ENCODE results near the gene TUT7. TPM values are rescaled to one million over a fixed set of nuclear protein-coding genes. Genes with fewer than 3 reads are reported as not detected.

Gene TUT7
- total RNA-seq, 1 donor from 2014 or later: 24.5 TPM

DNA sequence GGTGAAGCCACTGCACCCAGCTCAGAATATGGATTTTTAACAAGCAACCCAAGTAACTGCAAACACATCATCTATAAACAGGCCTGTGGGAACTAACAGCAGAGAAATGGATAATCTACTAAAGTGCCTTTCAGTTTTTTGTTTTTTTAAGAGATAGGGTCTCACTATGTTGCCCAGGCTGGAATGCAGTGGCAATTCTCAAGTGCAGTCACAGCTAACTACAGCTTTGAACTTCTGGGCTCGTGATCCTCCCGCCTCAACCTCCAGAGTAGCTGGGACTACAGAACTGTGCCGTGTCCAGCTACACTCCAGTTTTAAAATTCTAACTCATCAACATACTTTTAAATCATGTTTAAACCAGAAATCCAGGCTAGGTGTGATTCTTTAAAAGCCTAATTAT, 11.9 kb downstream of the TUT7 start:
- H3K9me3 Mint-ChIP-seq (ENCODE audit: low read depth): no peaks in the 10 kb centered on the region
- H3K4me1 Mint-ChIP-seq (ENCODE audit: low read depth): peaks cover 10% of the 10 kb centered on the region
- no peak overlapping the region for H3K4me3 Mint-ChIP-seq (ENCODE audit: low read depth)
- TF ChIP-seq, protein P1, sequence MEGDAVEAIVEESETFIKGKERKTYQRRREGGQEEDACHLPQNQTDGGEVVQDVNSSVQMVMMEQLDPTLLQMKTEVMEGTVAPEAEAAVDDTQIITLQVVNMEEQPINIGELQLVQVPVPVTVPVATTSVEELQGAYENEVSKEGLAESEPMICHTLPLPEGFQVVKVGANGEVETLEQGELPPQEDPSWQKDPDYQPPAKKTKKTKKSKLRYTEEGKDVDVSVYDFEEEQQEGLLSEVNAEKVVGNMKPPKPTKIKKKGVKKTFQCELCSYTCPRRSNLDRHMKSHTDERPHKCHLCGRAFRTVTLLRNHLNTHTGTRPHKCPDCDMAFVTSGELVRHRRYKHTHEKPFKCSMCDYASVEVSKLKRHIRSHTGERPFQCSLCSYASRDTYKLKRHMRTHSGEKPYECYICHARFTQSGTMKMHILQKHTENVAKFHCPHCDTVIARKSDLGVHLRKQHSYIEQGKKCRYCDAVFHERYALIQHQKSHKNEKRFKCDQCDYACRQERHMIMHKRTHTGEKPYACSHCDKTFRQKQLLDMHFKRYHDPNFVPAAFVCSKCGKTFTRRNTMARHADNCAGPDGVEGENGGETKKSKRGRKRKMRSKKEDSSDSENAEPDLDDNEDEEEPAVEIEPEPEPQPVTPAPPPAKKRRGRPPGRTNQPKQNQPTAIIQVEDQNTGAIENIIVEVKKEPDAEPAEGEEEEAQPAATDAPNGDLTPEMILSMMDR (IDR thresholded peaks at IDR 0.05; ENCODE audit: unreplicated experiment): no peak
- H3K36me3 Mint-ChIP-seq (ENCODE audit: insufficient read depth): peaks cover 22% of the 10 kb centered on the region
- no peak overlapping the region for H3K27ac Mint-ChIP-seq
- no peaks in the 10 kb centered on the region for H3K27me3 Mint-ChIP-seq
- DNase-seq (ENCODE audit: low spot score, unreplicated experiment): no peak

- H3K4me3 Mint-ChIP-seq (ENCODE audit: low read depth): no peak overlapping the region
- DNase-seq (ENCODE audit: low spot score, unreplicated experiment): no peak
- H3K4me1 Mint-ChIP-seq (ENCODE audit: low read depth): peaks cover 10% of the 10 kb centered on the region
- TF ChIP-seq, protein P1 (IDR thresholded peaks at IDR 0.05; ENCODE audit: unreplicated experiment): no peak
- no peaks in the 10 kb centered on the region for H3K27me3 Mint-ChIP-seq
- H3K36me3 Mint-ChIP-seq (ENCODE audit: insufficient read depth): peaks cover 29% of the 10 kb centered on the region
- H3K9me3 Mint-ChIP-seq (ENCODE audit: low read depth): no peaks in the 10 kb centered on the region
- H3K27ac Mint-ChIP-seq: no peak overlapping the region
Observed at GRCh38 chr9:86341007-86341491, 13.2 kb downstream of the TUT7 start.

- TF ChIP-seq, protein P1 (IDR thresholded peaks at IDR 0.05; ENCODE audit: unreplicated experiment): no peak
- no peak for DNase-seq (ENCODE audit: low spot score, unreplicated experiment)
- Mint-ChIP-seq H3K4me3 (ENCODE audit: low read depth) (no peak overlapping the region), H3K36me3 (ENCODE audit: insufficient read depth) (peaks cover 29% of the 10 kb centered on the region), H3K27ac (no peak overlapping the region), H3K27me3 (no peaks in the 10 kb centered on the region), H3K4me1 (ENCODE audit: low read depth) (peaks cover 10% of the 10 kb centered on the region), H3K9me3 (ENCODE audit: low read depth) (no peaks in the 10 kb centered on the region)
Observed at GRCh38 chr9:86340356-86341006, 13.7 kb downstream of the TUT7 start.

DNA sequence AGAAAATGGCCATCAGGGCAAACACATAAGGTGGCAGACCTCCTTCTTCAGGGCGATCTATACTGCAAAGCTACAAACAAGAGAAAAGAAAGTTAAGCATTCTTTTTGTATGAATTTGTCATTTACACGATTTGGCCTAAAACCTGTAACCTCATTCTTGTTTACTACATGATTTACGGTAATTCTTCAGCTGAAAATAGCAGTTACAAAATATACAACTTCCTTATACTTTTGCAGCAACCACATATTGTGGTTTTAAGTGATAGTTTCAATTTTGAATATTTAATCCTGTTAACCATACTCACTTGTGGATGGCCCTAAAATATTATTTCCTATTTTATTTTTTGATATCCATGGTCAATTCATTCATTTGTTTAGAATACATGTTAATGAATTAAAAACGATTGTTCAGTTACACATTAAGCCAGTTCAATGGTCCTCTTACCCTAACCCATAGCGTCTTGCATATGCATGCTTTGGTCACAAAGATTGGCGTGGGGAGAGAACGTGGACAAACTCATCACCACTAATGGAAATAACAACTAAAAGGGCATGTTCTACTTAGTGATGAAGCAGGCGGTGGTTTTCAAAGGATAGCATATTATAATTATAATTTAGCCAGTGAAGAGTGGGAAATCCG, 16.6 kb downstream of the TUT7 start:
- Mint-ChIP-seq H3K4me3 (ENCODE audit: low read depth) (no peak overlapping the region), H3K9me3 (ENCODE audit: low read depth) (peaks cover 3% of the 10 kb centered on the region), H3K27me3 (no peaks in the 10 kb centered on the region), H3K36me3 (ENCODE audit: insufficient read depth) (peaks cover 40% of the 10 kb centered on the region), H3K27ac (no peak overlapping the region), H3K4me1 (ENCODE audit: low read depth) (peaks cover 10% of the 10 kb centered on the region)
- TF ChIP-seq, protein P1 (IDR thresholded peaks at IDR 0.05; ENCODE audit: unreplicated experiment): no peak
- no peak for DNase-seq (ENCODE audit: low spot score, unreplicated experiment)

GRCh38 chr9:86336058-86336457, 18.2 kb downstream of the TUT7 start:
- Mint-ChIP-seq H3K27ac (no peak overlapping the region), H3K4me3 (ENCODE audit: low read depth) (no peak overlapping the region), H3K36me3 (ENCODE audit: insufficient read depth) (peaks cover 41% of the 10 kb centered on the region), H3K4me1 (ENCODE audit: low read depth) (peaks cover 1% of the 10 kb centered on the region), H3K9me3 (ENCODE audit: low read depth) (peaks cover 7% of the 10 kb centered on the region), H3K27me3 (no peaks in the 10 kb centered on the region)
- no peak for DNase-seq (ENCODE audit: low spot score, unreplicated experiment)
- TF ChIP-seq, protein P1 (IDR thresholded peaks at IDR 0.05; ENCODE audit: unreplicated experiment): no peak

Data from progenitor cell of endocrine pancreas (in vitro differentiated cells).